Eye (tissue), 1 donor: ENCODE results near the gene ARHGEF12.
"Not testable (repeated sequence)": the region's sequence is repeated elsewhere in the genome, so short reads cannot be mapped to it uniquely, and the experiment has no call there.

Experiments used
- DNase-seq: peaks from one replicate; pipeline ENCODE4 v3.0.0-alpha.2; 2015

Gene ARHGEF12

DNA sequence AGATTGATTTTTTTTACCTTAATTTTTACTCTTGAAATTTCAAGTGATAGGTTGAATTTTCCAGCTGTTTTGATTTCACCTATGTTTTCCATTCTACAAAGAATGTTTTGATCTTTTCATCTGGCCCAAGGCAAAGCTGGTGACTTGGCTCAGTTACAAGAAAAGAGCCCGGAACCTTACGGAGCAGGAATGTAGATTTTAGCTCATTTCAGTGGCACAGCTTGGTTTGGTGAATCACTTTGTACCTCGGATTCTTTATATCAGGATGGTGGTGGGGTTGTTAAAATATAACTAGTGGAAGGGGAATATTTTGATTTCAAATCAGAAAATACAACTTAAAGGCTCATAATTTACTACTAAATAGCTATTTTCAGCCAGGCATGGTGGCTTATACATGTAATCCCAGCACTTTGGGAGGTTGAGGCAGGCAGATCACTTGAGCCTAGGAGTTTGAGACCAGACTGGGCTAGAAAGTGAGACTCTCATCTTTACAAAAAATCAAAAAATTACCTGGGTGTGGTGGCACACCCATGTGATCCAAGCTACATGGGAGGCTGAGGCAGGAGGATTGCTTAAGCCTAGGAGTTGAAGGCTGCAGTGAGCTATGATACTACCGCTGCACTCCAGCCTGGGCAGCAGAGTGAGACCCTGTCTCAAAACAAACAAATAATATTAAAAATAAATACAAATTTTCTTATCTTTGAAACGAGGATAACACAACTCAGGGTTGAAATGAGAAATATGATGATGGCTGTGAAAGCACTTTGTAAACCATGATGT lies 166.0 kb downstream of the ARHGEF12 start:
- no peak for DNase-seq

DNA sequence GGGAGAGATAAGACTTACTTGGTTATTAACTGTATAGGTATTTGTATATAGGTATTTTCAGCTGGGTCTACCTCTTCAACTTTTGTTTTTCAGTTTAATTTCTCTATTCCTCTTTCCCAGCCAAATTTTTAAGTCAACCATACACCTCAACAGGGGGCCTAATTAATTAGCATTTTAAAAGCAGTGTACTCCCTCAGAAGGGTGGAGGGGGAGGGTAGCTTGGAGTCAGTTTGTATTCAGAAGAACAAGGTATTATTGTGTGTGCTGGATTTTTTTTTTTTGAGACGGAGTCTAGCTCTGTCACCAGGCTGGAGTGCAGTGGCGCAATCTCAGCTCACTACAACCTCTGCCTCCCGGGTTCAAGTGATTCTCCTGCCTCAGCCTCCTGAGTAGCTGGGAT lies 167.3 kb downstream of the ARHGEF12 start:
- DNase-seq, result not testable (repeated sequence)

GRCh38 chr11:120505801-120506425 lies 169.7 kb downstream of the ARHGEF12 start:
- no peak for DNase-seq

DNA sequence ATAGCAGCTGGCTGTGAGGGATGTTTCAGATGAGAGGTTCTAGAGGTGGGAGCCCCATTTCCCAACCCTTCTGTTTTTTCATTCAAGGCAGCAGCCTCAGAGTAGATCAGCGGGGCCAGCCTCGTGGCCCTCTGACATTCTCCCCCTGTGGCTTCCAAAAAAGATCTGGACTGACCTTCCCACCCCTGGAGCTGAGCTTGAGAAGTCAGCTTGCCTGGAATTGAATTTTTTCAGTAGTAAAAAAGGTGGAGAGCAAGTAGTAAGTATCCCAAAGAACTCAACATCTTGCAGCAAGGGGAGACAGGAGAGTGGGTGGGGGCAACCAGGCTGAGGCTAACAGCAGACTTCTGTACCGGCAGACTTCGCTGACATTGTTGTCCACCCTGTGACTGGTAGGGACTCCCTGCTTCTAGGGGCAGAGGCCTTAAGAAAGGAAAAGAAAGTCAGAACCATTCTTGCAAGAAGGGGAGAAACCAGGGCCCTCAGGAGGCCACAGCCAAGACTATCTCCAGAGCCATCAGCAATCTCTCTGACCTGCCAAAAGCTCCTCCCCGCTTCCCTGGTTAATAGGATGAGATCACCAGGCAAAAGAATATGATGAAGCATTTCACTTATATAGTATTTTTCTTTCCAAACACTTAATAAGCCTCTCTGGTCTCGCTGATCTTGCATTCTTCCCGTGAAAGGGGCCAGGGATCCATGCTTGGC lies 173.3 kb downstream of the ARHGEF12 start:
- no peak for DNase-seq

GRCh38 chr11:120510406-120511115 lies 174.3 kb downstream of the ARHGEF12 start:
- DNase-seq, result no peak

DNA sequence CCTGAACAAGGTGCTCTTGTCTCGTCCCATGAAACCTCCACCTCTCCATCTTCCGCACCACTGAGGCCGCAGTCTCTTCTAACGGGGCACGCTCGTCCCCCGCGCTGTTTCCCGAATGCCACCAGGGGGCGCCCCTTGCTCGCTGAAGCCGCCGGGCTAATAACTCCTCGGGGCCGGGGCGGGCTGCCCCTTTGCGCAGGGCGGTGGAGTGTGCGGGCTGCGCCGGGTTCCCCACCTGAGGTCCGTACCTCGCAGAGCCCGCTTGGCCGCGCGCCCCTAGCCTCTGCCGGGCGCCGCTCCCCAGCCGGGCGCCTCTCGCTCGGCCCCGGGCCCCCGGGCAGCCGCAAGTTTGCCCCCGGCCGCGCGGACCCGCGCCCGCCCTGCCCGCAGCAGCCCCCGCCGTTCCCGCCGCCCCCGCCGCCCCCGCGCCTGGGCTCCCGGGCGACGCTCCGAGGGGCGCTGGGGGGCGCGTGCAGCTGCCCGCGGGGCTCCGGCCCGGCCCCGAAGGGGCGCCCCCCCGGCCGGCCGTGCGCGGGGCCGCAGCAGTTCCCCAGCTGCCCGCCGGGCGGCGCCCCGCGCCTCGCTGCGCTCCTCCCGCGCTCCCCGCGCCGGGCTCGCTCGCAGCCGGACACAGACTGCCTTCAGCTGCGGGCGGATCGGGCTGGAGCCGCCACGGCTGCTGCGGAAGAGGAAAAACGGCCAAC lies 175.1 kb downstream of the ARHGEF12 start, which contains the start of gene GRIK4:
Gene GRIK4, plus strand, starts transcription at position 633 of the 704 bp plus-strand sequence. CDS start 148,571 bp downstream, outside the sequence.
- DNase-seq, result peak; percentile 94

GRCh38 chr11:120511820-120512738 lies 175.9 kb downstream of the ARHGEF12 start:
- DNase-seq, result no peak

GRCh38 chr11:120512739-120513435 lies 176.7 kb downstream of the ARHGEF12 start:
- no peak for DNase-seq

DNA sequence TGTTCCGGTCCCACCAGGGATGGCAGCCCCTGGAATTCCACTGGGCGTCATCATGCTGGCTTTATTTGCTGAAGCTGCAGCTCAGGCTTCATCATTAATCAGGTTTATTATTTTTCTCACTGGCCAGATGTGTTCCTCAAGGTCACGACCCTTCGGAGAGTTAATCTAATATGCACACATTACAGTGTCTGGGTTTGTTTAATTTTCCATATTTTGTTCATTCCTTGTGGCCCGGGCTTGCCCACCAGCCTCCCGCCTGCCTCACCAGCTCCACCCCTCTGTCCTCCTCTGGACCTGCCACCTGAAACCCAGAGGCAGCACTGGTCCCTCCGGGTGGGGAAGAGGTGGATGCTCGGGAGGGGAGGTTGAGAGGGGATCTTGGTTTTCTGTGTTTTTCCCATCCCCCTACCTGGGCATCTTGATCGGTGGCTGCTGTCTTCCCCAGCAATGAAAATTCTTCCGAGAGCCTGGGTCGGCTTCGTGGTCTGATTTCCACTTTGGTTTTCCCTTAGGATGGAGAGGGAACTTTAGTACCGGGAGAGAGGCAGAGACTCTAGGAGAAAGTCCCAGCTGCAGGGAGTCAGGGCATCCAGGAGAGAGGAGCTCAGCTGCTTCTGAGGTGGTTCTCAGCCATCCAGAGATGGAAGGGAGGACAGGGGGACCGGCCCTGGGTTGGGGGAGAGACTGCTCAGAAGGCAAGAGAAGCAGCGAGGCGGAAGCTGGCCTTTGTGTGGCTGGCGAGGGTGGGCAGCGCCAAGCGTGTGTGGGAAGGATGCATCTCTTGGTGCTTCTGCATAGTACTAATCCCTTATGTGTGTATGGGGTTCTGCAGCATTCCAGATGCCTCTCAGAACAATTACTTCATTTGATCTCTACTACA lies 177.5 kb downstream of the ARHGEF12 start:
- no peak for DNase-seq

DNA sequence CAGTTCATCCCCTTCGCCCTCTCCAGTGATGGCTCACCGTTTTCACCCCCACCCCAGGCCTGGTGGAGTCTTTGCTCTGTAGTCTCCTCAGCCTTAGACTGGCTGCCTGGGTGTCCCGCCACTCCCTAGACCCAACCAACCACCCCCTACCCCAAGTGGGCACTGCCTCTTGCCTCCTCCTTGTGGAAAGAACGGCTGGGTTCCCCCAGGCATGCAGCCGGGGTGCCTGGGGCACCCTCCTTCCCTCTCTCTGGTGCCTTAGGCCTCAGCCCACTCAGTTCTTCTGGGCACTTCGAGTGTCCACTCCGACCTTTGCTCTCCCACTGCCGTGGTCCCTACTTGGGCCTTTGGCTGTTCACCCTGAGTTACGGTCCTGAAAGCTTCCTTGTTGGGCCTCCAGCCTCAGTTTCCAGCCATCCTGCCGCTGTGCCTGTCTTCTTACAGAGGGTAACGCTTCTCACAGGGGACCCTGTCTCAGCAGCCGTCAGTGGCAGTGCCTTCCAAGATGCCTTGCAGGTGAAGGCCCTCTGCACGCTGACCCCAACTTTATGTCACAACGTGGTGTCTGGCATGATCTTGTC lies 178.4 kb downstream of the ARHGEF12 start:
- no peak for DNase-seq

DNA sequence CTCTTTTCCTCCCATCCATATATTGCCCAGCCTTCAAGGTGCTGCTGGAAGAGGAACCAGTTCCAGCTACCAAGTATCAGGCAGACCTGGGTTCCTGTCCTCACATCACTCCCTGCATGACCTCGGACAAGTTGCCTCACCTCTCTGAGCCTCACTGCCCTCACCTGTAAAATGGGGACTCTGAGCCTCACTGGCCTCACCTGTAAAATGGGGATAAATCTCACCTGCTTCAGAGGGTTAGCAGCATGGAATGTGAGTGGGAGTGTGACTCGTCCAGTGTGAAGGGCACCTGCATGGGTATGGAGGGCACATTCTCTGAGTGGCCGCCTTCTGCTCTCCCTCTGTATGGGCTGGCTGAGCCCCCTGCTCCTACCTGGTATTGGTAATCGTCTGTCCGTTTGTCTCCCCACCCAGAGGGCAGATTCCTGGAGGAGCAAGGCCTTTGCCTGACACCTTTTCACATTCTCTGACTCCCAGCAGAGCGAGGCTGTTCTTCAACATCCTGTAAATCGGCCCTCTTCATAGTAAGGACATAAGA lies 179.0 kb downstream of the ARHGEF12 start:
- no peak for DNase-seq

- peak; percentile 56 for DNase-seq
Observed at GRCh38 chr11:120516461-120517389, 180.5 kb downstream of the ARHGEF12 start.

GRCh38 chr11:120517390-120517761 lies 181.2 kb downstream of the ARHGEF12 start:
- no peak for DNase-seq

DNA sequence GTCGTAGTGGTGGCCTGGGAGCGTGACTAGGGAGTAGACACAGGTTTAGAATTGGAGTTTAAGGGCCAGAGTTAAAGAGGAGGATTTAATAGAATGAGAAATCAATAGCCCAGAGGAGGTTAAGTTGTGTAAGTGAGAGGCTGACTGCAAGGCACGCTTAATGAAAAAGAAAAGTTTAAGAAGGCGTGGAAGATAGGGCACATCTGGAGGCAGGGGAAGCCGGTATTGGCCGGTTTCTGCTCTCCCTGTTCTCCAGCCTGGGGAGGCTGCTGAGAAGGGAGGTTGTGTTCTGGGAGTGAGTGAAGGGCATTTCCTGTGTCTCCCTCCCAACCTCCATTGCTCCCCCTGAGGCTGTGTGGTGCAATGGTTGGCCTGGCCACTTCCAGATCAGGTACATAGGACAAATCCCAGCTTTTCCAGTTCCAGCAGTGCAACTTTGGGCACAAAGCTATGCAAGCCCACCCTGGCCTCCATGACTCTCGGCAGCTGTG lies 181.6 kb downstream of the ARHGEF12 start:
- no peak for DNase-seq

DNA sequence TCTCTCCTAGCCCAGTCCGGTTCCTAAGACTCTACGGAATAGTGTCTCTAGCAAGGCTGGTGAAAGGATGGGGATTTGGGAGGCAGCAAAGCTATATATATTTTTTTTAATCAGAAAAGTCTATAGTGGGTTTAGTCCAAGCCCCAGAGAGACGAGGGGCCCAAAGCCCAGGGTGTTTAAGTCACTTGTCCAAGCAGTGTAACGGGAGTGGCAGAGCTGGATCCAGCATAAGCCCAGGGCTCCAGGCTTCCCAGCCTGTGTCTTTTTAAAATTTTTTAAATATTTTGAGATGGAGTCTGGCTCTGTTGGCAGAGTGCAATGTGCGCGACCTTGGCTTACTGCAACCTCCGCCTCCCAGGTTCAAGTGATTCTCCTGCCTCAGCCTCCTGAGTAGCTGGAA lies 182.1 kb downstream of the ARHGEF12 start:
- no peak for DNase-seq

GRCh38 chr11:120519474-120519873 lies 183.3 kb downstream of the ARHGEF12 start:
- DNase-seq, result no peak

DNA sequence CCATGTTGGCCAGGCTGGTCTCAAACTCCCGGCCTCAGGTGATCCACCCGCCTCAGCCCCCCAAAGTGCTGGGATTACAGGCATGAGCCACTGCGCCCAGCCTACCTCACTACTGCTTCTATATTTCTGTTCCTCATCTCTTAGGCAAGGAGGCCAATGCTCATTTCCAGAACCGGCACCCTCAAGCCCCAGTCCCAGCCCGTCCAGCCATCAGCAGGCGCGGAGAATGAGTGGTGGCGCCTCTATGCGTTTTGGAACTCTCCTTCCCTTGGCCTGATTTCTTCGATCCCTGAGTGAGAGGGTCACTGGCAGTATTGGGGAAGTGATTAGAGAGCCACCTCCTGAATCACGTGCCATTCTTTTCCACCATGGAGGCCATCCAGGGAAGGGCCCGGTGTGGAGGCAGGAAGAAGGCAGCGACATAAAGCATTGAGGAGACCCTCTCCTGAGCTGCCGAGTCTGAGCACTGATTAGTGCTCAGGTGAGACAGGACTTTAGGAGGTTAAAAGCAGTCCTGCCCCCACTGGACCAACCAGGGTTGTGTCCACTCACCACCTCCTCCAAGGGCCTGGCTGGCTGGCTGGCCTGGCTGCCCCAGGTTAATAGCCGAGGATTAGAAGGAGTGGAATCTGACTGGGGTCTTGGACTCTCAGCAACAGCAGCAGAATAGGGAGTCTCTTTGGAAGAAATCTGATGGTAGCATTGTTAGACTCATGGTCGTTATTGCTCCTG lies 184.0 kb downstream of the ARHGEF12 start:
- DNase-seq, result no peak
